Smooth muscle cell of the brain vasculature (primary cell): ENCODE data around the gene PGRMC1.
"Not testable (repeated sequence)": the region's sequence is repeated elsewhere in the genome, so short reads cannot be mapped to it uniquely, and the experiment has no call there.

Experiments used
- DNase-seq: peaks from one replicate; pipeline ENCODE4 v3.0.0-alpha.2; 2012; ENCODE audit warnings: low read depth, low spot score

PGRMC1 gene

DNA sequence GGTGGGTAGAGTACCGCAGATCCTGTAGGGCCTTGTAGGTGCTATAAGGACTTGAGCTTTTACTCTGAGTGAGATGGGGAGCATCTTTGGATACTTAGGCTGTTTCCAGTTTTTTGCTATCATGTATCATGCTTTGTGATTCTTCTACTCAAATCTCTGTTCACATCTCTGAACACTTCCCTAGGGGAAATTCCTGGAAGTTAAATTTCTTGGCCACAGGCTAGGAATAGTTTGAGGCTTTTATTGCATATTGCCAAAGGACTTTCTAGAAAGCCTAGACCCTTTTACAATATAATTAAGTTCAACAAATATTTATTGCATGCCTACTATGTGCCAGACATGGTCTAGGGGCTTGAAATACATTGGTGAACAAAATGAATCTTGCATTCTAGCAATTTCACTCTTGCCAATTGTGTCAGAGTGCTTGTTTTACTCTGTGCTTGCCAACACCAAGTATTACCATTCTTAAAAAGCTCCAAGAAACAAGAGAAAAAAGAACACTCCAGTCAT lies 4.1 kb upstream of the PGRMC1 start:
- no peak for DNase-seq

DNA sequence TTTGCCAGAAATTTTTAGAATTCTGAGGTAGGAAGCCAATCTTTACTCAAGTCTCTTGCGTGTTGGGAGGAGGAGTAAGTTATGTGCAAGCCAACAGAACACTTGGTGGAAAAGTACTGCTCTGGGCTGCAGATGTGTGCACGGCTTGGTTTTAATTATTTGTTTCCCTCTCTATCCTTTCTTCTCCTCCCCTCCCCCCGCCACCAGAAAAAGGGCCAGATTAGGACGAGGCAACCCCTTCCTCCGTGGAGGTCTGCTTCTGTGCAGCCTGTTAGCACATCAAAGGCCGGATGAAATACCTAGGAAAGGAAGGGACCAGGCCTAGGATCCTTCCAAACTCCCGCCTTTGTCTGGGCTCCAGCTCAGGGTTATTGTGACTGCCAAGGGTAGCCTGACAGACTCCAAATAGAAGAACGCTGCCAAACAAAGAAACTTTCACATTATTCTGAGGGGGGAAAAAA lies 1.0 kb upstream of the PGRMC1 start:
- DNase-seq: no peak

DNA sequence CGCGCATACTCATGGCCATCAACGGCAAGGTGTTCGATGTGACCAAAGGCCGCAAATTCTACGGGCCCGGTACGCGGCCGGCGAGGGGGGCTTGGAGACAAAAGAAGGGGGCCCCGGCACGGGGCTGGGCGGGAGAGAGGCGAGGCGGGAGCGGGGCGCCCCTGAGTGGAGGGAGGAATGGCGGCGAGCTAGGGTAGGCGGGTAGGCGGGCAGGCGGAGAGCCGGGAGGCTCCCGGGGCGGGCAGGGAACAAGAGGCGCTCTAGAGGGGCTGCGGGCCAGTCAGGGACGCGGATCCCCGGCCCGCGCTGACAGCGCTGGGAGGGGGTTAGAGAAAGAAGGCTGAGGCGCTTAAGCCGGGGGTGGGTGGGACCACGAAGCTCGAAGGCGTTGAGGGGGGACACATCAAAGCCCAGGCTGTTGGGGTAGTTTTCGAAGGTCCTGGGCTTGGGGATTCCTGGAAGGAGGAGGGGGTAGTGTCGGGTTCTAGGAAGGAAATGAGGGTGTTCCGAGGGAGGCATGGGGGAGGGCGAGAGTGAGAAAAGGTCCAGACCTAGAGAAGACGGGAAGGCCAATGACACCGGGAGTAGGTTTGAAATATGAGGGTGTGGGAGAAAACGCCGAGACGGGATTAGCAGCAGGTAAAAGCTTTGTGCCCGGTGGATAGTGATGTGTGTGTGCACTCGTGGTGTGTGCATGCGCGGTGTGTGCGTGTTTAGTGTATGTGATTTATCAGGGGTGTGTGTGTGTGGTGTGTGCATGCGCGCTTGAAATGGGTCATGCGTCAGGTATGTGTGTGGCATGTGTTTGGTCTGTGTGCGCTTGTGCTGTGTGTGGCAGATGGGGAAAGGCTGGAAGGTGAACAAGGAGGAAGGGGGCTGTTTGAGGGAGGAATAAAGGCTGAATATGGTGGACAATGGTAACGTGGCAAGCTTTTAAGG lies 807 bp downstream of the PGRMC1 start:
- DNase-seq: no peak

DNA sequence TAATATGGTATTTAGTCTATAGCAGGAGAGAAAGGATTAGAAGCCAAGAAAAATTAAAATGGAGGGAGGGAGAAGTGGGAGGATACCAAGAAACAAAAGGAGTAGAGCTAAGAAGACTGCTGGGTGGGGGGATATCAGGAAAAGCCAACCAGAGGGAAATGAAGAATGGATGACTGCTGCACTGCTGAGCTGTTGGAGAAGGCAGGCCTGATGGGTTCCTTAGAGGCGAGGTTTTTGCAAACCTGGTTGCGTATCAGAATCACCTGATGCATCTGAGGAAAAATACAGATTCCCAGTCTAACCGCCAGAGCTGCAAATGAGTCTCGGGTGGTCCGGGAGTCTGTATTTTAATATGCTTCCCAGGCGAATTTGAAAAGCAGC lies 1.5 kb downstream of the PGRMC1 start:
- DNase-seq: no peak

DNA sequence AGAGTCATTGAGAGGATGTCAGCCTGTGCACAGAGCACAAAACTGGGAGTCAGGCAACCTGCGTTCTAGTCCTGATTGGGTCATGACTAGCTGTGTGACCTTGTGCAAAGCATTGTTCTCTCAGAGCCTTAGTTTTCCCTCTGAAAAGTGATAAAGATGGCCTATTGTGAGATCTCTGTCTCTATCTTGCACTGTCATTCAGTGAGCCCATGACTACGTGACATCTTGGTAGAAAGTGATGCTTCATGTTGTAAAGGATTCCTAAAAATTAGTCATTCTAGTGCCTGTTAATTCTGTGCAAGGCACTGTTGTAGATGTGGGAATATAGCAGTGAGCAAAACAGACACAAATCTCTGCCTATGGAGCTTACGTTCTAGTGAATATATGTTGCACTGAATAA lies 2.5 kb downstream of the PGRMC1 start:
- no peak for DNase-seq

DNA sequence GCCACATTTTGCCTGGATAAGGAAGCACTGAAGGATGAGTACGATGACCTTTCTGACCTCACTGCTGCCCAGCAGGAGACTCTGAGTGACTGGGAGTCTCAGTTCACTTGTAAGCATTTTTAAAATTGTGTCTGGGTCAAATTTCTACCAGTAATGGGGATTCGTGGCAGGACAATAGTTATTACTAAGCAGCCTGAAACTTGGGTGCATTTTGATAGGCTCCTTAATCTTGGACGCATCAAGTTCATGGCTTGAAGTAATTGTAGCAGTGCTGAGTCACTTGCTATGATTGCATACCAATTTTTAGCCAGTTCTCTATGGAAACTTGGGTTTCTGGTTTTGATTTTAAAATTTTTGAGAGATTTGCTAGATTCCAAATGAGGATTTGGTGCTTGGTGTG lies 4.3 kb downstream of the PGRMC1 start:
- DNase-seq: no peak

DNA sequence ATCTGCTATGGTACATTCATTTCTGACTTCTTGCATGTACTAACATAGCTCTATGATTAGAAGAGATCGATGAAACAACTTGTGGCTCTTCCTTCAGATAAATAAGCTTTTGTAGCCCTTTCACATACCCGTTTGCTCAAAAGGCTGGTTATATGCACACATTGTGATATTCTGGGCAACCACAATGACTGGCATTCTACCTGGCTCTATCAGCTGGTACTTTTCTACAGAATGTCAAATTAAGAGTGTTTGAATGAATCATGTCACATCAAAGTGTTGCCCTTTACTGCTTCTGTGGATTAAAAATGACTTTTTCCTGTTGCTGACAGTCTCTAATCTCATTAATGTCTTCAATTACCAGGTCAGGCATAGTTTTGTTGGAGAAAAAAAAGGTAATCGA lies 11.6 kb downstream of the PGRMC1 start:
- no peak for DNase-seq

DNA sequence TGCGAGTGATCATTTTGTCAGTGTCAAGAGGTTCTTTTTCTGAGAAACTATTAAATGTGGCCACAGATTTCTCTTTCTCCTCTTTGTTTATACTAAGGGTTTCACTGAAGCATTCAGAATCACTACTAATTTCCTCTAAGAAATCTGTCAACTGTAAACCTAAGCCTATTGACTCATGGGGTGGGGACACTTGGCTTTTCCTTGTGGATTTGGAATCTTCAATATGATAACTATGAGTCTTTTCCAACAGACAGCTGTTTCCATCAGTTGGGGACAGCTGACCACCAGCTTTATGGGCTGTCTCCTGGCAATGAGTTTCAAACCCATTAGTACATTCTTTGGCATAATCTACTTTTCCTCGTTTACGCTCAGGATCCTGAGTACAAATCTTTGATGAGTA lies 13.8 kb downstream of the PGRMC1 start:
- DNase-seq: no peak

DNA sequence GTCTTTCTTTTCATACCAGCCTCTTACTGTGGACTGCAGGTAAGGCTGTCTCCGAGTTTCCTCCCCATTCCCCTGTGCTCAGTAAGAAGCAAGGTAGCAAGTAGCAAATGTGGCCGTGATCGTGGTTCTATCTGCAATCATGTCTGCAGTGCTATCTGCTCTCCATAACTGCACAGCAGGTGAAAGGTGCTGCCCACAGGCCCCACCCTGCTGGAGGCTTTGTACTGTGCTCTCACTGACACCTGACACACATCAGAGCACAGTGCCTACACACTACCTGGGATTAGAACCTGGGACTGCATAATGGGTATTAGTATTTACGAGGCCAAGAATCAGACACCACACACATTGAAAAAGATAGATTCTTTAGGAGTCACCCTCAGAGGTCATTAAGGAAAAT lies 15.3 kb downstream of the PGRMC1 start:
- DNase-seq: no peak

DNA sequence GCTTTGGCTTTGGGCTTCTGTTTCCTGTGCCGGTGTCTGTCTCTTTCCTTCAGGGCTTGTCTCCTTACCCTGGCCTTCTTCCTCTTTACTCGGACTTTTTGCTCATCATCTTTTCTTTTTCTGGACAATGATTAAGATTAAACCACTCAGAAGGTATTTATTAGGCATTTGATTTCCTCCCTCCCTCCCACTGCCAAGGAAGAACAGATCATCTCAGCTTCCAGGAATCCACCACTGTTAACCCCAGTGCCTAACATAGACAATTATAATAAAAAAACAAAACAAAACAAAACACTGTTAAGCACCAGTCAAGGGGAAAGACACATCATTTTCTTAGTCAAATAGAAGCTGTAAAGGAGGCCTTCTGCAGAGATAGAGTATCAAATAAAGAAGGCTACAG lies 16.6 kb downstream of the PGRMC1 start:
- DNase-seq: no peak

DNA sequence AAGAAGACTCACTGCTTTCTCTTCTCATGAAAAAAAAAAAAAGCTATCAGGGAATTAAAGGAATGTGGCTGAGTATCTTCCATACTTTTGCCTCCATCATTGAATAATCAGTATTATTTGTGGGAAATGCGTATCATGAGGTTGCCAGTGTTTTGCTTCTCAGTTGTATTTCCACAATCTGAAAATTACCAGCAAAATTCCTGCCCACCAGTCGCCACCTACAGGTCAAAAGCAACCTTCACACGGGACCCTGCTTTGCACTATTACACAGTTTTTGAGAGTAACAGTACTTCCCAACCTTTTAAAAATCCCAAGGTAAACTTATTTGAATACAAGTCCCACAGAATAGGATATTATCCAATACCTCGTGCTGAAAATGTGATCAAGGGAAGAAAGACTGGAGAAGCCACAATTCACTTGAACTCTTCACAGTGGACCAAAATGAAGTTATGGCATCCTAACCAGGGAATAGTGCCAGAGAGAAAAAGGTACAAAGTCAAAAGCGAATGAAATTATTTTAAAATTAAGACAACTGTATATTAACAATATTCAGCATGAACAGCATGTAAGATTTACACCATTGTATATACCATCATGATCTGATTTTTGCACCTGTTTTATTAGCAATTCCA lies 30.4 kb downstream of the PGRMC1 start:
- DNase-seq: no peak

DNA sequence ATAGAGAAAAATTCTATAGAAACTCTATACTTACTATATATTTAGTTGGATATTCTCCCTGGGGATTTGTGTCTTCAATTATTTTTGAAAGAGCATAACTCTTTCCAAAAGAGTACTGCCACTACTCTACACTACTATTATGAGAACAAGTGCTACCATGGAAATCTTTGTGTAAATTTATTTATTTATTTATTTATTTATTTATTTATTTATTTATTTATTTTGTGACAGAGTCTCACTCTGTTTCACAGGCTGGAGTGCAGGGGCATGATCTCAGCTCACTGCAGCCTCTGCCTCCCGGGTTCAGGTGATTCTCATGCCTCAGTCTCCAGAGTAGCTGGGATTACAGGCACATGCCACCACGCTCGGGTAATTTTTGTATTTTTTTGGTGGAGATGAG lies 31.0 kb downstream of the PGRMC1 start:
- not testable (repeated sequence) for DNase-seq

DNA sequence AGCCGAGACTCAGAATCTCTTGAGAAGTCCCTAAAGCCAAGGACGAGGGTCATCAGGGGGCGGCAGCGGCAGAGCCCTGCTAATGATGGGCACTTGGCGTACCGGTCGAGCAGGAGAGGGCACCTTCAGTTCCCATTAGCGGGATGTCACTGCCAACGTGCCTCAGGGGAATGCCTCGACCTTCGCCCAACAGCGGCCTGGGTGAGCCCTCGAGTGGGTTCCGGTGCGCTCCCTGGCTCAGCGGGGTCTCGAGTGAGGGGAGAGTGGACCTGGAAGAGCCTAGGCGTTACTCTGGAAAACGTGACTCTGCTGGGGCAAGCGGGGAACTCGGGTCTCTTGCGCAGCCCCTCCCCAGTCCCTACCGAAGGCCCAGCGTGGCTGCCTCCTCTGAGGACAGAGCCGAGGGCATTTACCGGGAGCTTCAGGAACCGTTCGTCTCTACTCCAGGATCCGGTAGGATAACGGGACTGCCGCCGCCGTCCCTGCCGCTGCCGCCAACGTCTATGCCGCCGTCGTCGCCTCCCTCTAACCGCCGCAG lies 36.9 kb downstream of the PGRMC1 start:
- no peak for DNase-seq

DNA sequence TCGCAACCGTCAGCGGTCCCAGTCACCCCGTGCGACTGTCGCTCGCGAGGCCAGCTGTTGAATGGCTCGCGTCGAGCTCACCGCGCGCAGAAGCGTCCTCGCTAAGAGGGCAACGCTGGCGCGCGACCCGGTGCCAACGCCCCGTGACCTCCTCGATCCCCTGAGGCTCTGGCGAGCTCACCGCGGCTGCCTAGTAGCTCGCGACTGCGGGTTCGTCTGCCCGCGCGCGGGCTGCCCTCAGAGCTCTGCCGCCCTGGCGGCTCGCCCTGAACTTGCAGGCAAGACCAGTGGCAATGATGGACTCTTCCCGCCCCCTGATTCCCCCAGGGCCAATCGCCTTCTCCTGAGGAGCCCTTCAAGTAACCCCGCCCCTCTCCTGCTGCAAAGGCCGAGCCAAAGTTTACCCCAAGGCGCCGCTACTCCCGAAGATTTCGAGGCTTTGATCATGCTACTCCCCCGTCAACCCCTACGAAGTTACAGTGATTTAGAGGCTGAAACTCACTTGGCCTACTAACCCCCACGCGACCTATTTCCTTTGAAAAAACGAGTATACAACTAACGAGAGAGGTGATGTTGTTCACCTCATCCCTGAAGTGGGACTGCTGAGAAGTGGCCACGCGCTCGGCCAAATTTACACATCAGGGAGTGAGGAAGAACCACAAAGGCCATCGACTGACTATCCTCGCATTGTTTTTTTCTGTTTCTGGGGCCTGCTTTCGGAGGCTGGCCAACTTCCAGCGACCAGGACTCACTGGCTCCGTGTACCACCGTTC lies 37.5 kb downstream of the PGRMC1 start:
- DNase-seq: no peak

DNA sequence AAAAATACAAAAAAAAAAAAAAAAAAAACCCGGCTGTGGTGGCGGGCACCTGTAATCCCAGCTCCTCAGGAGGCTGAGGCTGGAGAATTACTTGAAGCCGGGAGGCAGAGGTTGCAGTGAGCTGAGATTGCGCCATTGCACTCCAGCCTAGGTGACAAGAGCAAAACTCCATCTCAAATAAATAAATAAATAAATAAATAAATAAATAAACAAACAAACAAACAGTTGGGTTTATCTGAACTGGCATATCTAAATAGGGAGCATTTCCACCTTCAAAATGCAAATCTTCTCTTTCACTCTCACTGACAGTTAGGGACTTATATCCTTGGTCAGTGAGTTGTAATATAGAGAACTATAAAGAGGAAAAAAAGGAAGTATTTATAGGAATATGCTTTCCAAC lies 46.3 kb downstream of the PGRMC1 start:
- DNase-seq: not testable (repeated sequence)

DNA sequence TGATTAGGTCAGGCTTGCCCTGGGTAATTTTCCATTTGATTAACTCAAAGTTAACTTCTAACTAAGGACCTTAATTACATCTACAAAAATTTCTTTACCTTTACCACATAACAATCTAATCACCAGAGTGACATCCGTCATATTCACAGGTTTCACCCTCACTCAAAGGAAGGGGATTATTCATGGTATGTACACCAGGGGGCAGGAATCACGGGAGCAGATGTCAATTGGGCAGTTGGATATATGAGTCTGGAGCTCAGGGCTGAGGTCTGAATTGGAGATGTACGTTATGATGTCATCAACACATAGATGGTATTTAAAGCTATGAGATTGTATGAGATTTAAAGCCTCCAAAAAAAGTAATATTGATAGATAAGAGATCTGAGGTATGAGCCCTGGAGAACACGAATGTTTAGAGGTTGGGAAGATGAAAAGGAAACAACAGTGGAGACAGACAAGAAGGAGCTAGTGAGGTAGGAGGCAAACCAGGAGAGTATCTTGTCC lies 52.9 kb downstream of the PGRMC1 start:
- no peak for DNase-seq

DNA sequence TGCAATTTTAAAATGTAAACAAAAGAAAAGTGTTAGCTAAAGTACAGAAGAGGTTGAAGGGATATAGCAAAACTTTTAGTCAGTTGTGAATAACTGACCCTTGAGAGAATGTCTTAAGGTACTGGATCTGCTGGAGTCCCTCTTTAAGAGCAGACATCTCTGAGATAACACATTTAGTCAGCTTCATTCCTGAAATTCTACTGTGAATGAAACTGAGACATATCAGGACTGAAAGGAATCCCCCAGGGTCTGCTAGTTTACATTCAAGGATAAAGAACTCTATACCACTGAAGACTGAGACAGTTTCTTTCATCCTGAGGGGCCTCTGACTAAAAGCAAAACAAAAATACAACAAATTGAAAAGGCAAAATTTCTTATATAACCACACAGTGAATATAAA lies 54.4 kb downstream of the PGRMC1 start:
- DNase-seq: no peak

DNA sequence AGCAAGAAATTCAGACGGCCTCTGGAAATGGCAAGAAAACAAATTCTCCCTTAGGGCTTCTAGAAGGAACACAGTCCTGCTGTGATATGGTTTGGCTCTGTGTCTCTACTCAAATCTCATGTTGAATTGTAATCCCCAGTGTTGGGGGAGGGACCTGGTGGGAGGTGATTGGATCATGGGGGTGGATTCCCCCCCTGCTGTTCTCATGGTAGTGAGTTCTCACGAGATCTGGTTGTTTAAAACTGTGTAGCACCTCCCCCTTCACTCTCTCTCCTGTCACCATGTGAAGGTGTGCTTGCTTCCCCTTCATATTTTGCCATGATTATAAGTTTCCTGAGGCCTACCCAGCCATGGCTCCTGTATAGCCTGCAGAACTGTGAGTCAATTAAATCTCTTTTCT lies 55.2 kb downstream of the PGRMC1 start:
- DNase-seq: not testable (repeated sequence)

DNA sequence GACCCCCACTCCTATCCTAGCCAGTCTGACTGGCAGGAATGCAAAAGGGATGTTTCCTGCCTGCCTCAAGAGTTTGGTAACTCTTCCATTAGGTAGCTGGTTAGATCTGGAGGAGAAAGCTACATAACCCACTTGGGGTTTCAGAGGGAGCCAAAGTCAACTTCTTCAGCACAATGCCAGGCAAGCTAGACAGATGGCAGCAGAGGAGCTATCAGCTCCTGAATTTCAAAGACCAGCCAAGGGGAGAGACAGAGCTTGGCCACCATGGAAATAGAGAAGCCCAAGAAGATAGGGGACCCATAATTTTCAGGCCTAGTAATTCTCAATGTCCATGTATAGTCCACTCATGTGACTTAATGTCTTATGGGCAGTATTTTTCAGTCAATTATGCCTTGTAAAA lies 56.4 kb downstream of the PGRMC1 start:
- DNase-seq: no peak
